ENCODE data around the gene METTL16. TPM values are rescaled to one million over a fixed set of nuclear protein-coding genes. Genes with fewer than 3 reads are reported as not detected.

Gene METTL16
- total RNA-seq, 1 donor from 2014 or later: 25.3 TPM

GRCh38 chr17:2416010-2416734, 95.5 kb downstream of the METTL16 start:
- no peak for DNase-seq (ENCODE audit: low spot score)

GRCh38 chr17:2415081-2415480, 96.6 kb downstream of the METTL16 start:
- DNase-seq (ENCODE audit: low spot score): no peak

GRCh38 chr17:2414446-2415064, 97.1 kb downstream of the METTL16 start:
- DNase-seq (ENCODE audit: low spot score): no peak

GRCh38 chr17:2412561-2413021, 99.1 kb downstream of the METTL16 start:
- no peak for DNase-seq (ENCODE audit: low spot score)

GRCh38 chr17:2410951-2411350, 100.7 kb downstream of the METTL16 start:
- DNase-seq (ENCODE audit: low spot score): no peak

GRCh38 chr17:2406903-2407790, 104.5 kb downstream of the METTL16 start:
- DNase-seq (ENCODE audit: low spot score): no peak

GRCh38 chr17:2406271-2406902, 105.3 kb downstream of the METTL16 start:
- DNase-seq (ENCODE audit: low spot score): no peak

- no peak for DNase-seq (ENCODE audit: low spot score)
Measured at GRCh38 chr17:2405247-2405926, 106.3 kb downstream of the METTL16 start.

- no peak for DNase-seq (ENCODE audit: low spot score)
Measured at GRCh38 chr17:2403044-2403443, 108.6 kb downstream of the METTL16 start.

- DNase-seq (ENCODE audit: low spot score): no peak
Measured at GRCh38 chr17:2402544-2402943, 109.1 kb downstream of the METTL16 start.

- DNase-seq (ENCODE audit: low spot score): peak; percentile 100
Measured at GRCh38 chr17:2401426-2402221, 110.1 kb downstream of the METTL16 start.

- DNase-seq (ENCODE audit: low spot score): peak; percentile 99
Measured at GRCh38 chr17:2400877-2401425, 110.7 kb downstream of the METTL16 start, which contains the start of gene MNT. TSS of gene MNT (minus strand) at chr17:2401060. CDS start at chr17:2400712, 348 bp downstream.

- DNase-seq (ENCODE audit: low spot score): no peak
Measured at GRCh38 chr17:2400474-2400866, 111.2 kb downstream of the METTL16 start.

GRCh38 chr17:2399572-2400473, 111.9 kb downstream of the METTL16 start:
- peak; percentile 99 for DNase-seq (ENCODE audit: low spot score)

- no peak for DNase-seq (ENCODE audit: low spot score)
Measured at GRCh38 chr17:2398655-2399571, 112.8 kb downstream of the METTL16 start.

GRCh38 chr17:2398182-2398581, 113.5 kb downstream of the METTL16 start:
- DNase-seq (ENCODE audit: low spot score): no peak
